Mesenchymal stem cell (in vitro differentiated cells and primary cell): ENCODE measurements around the gene LAMC3.
"Not testable (repeated sequence)": the region's sequence is repeated elsewhere in the genome, so short reads cannot be mapped to it uniquely, and the experiment has no call there.

Source experiments
- DNase-seq: peaks from one replicate; pipeline ENCODE4 v3.0.0-alpha.2; 2013
- H2AFZ ChIP-seq: one replicate; pipeline ENCODE4 v1.6.1; 2013; ENCODE audit warnings: low read depth, mild to moderate bottlenecking, control low read depth, inconsistent platforms, low read length, moderate library complexity
- H2AK5ac ChIP-seq: 2 replicates; pipeline ENCODE4 v1.6.1; 2013; ENCODE audit warnings: low read length, moderate library complexity, mild to moderate bottlenecking, inconsistent platforms; ENCODE audit not compliant: severe bottlenecking
- H2BK120ac ChIP-seq: one replicate; pipeline ENCODE4 v1.6.1; 2013; ENCODE audit warnings: low read depth, mild to moderate bottlenecking, inconsistent platforms, low read length, moderate library complexity
- H2BK12ac ChIP-seq, 2 experiments: one replicate each; pipeline ENCODE4 v1.6.1; 2013; ENCODE audit warnings: inconsistent platforms in 2 of 2, low read length in 2 of 2, mild to moderate bottlenecking in 2 of 2, moderate library complexity in 2 of 2, control low read depth in 1 of 2
- H2BK15ac ChIP-seq: one replicate; pipeline ENCODE4 v1.6.1; 2013; ENCODE audit warnings: mild to moderate bottlenecking, low read depth, inconsistent platforms; ENCODE audit not compliant: poor library complexity, severe bottlenecking
- H2BK5ac ChIP-seq: 2 replicates; pipeline ENCODE4 v1.6.1; 2013; ENCODE audit warnings: low read depth, mild to moderate bottlenecking, low read length, control low read depth, inconsistent platforms; ENCODE audit not compliant: poor library complexity, severe bottlenecking
- H3K14ac ChIP-seq, 2 experiments: one replicate each; pipeline ENCODE4 v1.6.1; 2013; ENCODE audit warnings: inconsistent platforms in 2 of 2, low read length in 2 of 2, control low read depth in 1 of 2, mild to moderate bottlenecking in 1 of 2, moderate library complexity in 1 of 2
- H3K18ac ChIP-seq, 2 experiments: one replicate each; pipeline ENCODE4 v1.6.1; 2013; ENCODE audit warnings: inconsistent platforms in 2 of 2, low read length in 2 of 2, control low read depth in 1 of 2, low read depth in 1 of 2, mild to moderate bottlenecking in 1 of 2
- H3K23ac ChIP-seq, 2 experiments: one replicate each; pipeline ENCODE4 v1.6.1; 2013; ENCODE audit warnings: inconsistent platforms in 2 of 2, low read length in 2 of 2, mild to moderate bottlenecking in 2 of 2, moderate library complexity in 2 of 2, control low read depth in 1 of 2
- H3K27ac ChIP-seq: 2 replicates; pipeline ENCODE4 v1.5.1; 2013; ENCODE audit warnings: mild to moderate bottlenecking, moderate library complexity, low read length, control low read depth, inconsistent platforms; ENCODE audit not compliant: poor library complexity, severe bottlenecking
- H3K27me3 ChIP-seq, 2 experiments: 2 replicates each; pipeline versions ENCODE4 v1.6.1 to v1.7.0; 2013; ENCODE audit warnings: low read length in 2 of 2, mild to moderate bottlenecking in 2 of 2, moderate library complexity in 2 of 2, control low read depth in 1 of 2, inconsistent platforms in 1 of 2; ENCODE audit not compliant: control insufficient read depth in 1 of 2, insufficient read depth in 1 of 2
- H3K36me3 ChIP-seq, 2 experiments: 2 replicates each; pipeline versions ENCODE4 v1.6.1 to v1.7.0; 2013; ENCODE audit warnings: low read length in 2 of 2, control low read depth in 1 of 2, inconsistent platforms in 1 of 2, low read depth in 1 of 2, mild to moderate bottlenecking in 1 of 2; ENCODE audit not compliant: insufficient read depth in 2 of 2, control insufficient read depth in 1 of 2
- H3K4ac ChIP-seq, 2 experiments: one replicate each; pipeline ENCODE4 v1.6.1; 2013; ENCODE audit warnings: inconsistent platforms in 2 of 2, low read length in 2 of 2, mild to moderate bottlenecking in 2 of 2, moderate library complexity in 2 of 2, control low read depth in 1 of 2, low read depth in 1 of 2
- H3K4me1 ChIP-seq: 2 replicates; pipeline ENCODE4 v1.6.1; 2013; ENCODE audit warnings: low read depth, low read length, control low read depth; ENCODE audit not compliant: control insufficient read depth, insufficient read depth
- H3K4me2 ChIP-seq: 2 replicates; pipeline ENCODE4 v1.6.1; 2013; ENCODE audit warnings: low read length, mild to moderate bottlenecking, inconsistent platforms; ENCODE audit not compliant: poor library complexity, severe bottlenecking
- H3K4me3 ChIP-seq, 2 experiments: 2 replicates each; pipeline versions ENCODE4 v1.5.1 to v1.7.0; 2013; ENCODE audit warnings: low read length in 2 of 2, mild to moderate bottlenecking in 2 of 2, control low read depth in 1 of 2, low read depth in 1 of 2; ENCODE audit not compliant: insufficient read depth in 1 of 2
- H3K79me1 ChIP-seq: replicated peaks from 2 replicates; pipeline ENCODE4 v1.6.1; 2013; ENCODE audit warnings: mild to moderate bottlenecking, control low read depth, low read length, inconsistent platforms; ENCODE audit not compliant: poor library complexity, severe bottlenecking
- H3K9ac ChIP-seq: 2 replicates; pipeline ENCODE4 v1.7.0; 2013; ENCODE audit warnings: mild to moderate bottlenecking, low read length, moderate library complexity
- H3K9me3 ChIP-seq: 2 replicates; pipeline ENCODE4 v1.7.0; 2013; ENCODE audit warnings: mild to moderate bottlenecking, low read length; ENCODE audit not compliant: control insufficient read depth
- H4K8ac ChIP-seq: one replicate; pipeline ENCODE4 v1.6.1; 2013; ENCODE audit warnings: inconsistent platforms, mild to moderate bottlenecking, low read length, moderate library complexity
- H4K91ac ChIP-seq: one replicate; pipeline ENCODE4 v1.6.1; 2013; ENCODE audit warnings: mild to moderate bottlenecking, low read length, inconsistent platforms
- WGBS: methylation state at CpG from one replicate; pipeline ENCODE4 v1.1.7; 2013; ENCODE audit warnings: mixed read lengths; 5-methylcytosine and 5-hydroxymethylcytosine counted together

LAMC3 gene

GRCh38 chr9:131032384-131032783 lies 23.4 kb downstream of the LAMC3 start:
- no peaks in the 10 kb centered on the region for H3K9me3 ChIP-seq
- H3K27me3 ChIP-seq: peaks cover 46 to 59% of the 10 kb centered on the region in 2 experiments
- no peak overlapping the region for H2BK15ac ChIP-seq
- H3K4me2 ChIP-seq: no peak overlapping the region
- no peak for DNase-seq
- H2BK12ac ChIP-seq: no peak overlapping the region
- H2AFZ ChIP-seq: no peak overlapping the region
- H3K36me3 ChIP-seq: no peaks in the 10 kb centered on the region
- WGBS: 94% methylated on average over 12 of the region's 12 CpGs
- H3K18ac ChIP-seq: no peak overlapping the region
- H4K91ac ChIP-seq: no peak overlapping the region
- H3K14ac ChIP-seq: no peak overlapping the region
- H2BK5ac ChIP-seq: no peak overlapping the region
- H3K9ac ChIP-seq: no peak overlapping the region
- H3K4ac ChIP-seq: no peak overlapping the region
- H3K23ac ChIP-seq: no peak overlapping the region
- no peak overlapping the region for H4K8ac ChIP-seq
- H2AK5ac ChIP-seq: no peak overlapping the region
- no peaks in the 10 kb centered on the region for H3K79me1 ChIP-seq
- no peak overlapping the region for H3K27ac ChIP-seq
- no peak overlapping the region for H3K4me3 ChIP-seq
- peaks cover 6% of the 10 kb centered on the region for H3K4me1 ChIP-seq
- H2BK120ac ChIP-seq: no peak overlapping the region

- Histone ChIP-seq H3K27me3 (peaks cover 52 to 54% of the 10 kb centered on the region in 2 experiments), H2BK5ac (no peak overlapping the region), H2AK5ac (no peak overlapping the region), H3K4ac (peak overlapping the region in 1 of 2 experiments; percentile 13), H3K36me3 (no peaks in the 10 kb centered on the region), H3K79me1 (no peaks in the 10 kb centered on the region), H3K9ac (no peak overlapping the region), H3K9me3 (no peaks in the 10 kb centered on the region), H3K18ac (no peak overlapping the region), H4K8ac (no peak overlapping the region), H3K23ac (no peak overlapping the region), H3K14ac (no peak overlapping the region), H4K91ac (no peak overlapping the region), H2BK15ac (no peak overlapping the region), H3K27ac (no peak overlapping the region), H2BK120ac (no peak overlapping the region), H3K4me3 (no peak overlapping the region), H3K4me2 (no peak overlapping the region), H2AFZ (no peak overlapping the region), H2BK12ac (no peak overlapping the region), H3K4me1 (peaks cover 6% of the 10 kb centered on the region)
- no peak for DNase-seq
- 88% methylated on average over 23 of the region's 27 CpGs for WGBS
Measured at GRCh38 chr9:131033269-131034224, 24.6 kb downstream of the LAMC3 start.

- WGBS: 92% methylated on average over 14 of the region's 14 CpGs
- Histone ChIP-seq H3K27me3 (peaks cover 54 to 58% of the 10 kb centered on the region in 2 experiments), H3K9me3 (no peaks in the 10 kb centered on the region)
Measured at GRCh38 chr9:131034268-131034667, 25.3 kb downstream of the LAMC3 start.

GRCh38 chr9:131034749-131035148 lies 25.8 kb downstream of the LAMC3 start:
- peaks cover 50 to 62% of the 10 kb centered on the region in 2 experiments for H3K27me3 ChIP-seq
- not testable (repeated sequence) for H3K4ac ChIP-seq, H3K14ac ChIP-seq, H2BK5ac ChIP-seq, H3K23ac ChIP-seq, DNase-seq, H2BK15ac ChIP-seq, H4K91ac ChIP-seq, H3K4me1 ChIP-seq, H4K8ac ChIP-seq, H3K9me3 ChIP-seq, H2BK12ac ChIP-seq, H3K27ac ChIP-seq, H3K36me3 ChIP-seq, H3K9ac ChIP-seq, H3K4me2 ChIP-seq, H2BK120ac ChIP-seq, H3K79me1 ChIP-seq, H3K4me3 ChIP-seq, H2AK5ac ChIP-seq, H3K18ac ChIP-seq, H2AFZ ChIP-seq
- WGBS: 85% methylated on average over 9 of the region's 10 CpGs

More at GRCh38 chr9:131034268-131034667, 25.3 kb downstream of the LAMC3 start:
- no peak overlapping the region for H4K91ac ChIP-seq
- no peak overlapping the region for H3K4me3 ChIP-seq
- no peak overlapping the region for H3K14ac ChIP-seq
- H3K79me1 ChIP-seq: no peaks in the 10 kb centered on the region
- no peak overlapping the region for H2BK12ac ChIP-seq
- H3K23ac ChIP-seq: no peak overlapping the region
- H2BK120ac ChIP-seq: no peak overlapping the region
- H2BK15ac ChIP-seq: no peak overlapping the region
- no peak overlapping the region for H3K27ac ChIP-seq
- no peaks in the 10 kb centered on the region for H3K36me3 ChIP-seq
- no peak for DNase-seq
- no peak overlapping the region for H2BK5ac ChIP-seq
- no peak overlapping the region for H3K18ac ChIP-seq
- no peak overlapping the region for H2AK5ac ChIP-seq
- no peak overlapping the region for H3K9ac ChIP-seq
- no peak overlapping the region for H4K8ac ChIP-seq
- no peak overlapping the region for H3K4ac ChIP-seq
- H3K4me2 ChIP-seq: no peak overlapping the region
- H3K4me1 ChIP-seq: peaks cover 6% of the 10 kb centered on the region
- H2AFZ ChIP-seq: no peak overlapping the region
